ENCODE data around the gene SEMG1.

Gene SEMG1, protein sequence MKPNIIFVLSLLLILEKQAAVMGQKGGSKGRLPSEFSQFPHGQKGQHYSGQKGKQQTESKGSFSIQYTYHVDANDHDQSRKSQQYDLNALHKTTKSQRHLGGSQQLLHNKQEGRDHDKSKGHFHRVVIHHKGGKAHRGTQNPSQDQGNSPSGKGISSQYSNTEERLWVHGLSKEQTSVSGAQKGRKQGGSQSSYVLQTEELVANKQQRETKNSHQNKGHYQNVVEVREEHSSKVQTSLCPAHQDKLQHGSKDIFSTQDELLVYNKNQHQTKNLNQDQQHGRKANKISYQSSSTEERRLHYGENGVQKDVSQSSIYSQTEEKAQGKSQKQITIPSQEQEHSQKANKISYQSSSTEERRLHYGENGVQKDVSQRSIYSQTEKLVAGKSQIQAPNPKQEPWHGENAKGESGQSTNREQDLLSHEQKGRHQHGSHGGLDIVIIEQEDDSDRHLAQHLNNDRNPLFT

DNA sequence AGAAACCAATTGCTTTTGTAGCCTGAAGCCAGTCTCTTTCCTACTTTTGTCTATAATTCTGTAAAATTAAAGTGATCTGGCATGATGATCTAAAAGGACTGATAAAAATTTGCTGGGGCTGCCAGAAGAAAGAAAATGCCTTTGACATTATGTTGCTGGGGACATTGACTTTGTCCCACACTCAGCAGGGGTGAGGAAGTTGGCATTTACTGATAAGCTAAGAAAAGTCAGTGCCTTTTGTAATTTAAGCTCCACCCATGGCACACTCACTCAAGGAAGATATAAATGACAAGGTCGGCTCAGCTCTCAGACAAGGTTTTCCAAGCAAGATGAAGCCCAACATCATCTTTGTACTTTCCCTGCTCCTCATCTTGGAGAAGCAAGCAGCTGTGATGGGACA is at the start of gene SEMG1:
TSS of gene SEMG1 (plus strand) at position 309 of the 400 bp plus-strand sequence. CDS start at position 330, 21 bp downstream.
- peaks cover 4% of the 10 kb centered on the region for H3K4me1 ChIP-seq (ENCODE audit: insufficient read depth, low read length)
- H3K9me3 ChIP-seq (ENCODE audit: low read length) = no peaks in the 10 kb centered on the region
- H3K36me3 ChIP-seq (ENCODE audit: insufficient read depth, low read length) = no peaks in the 10 kb centered on the region
- no peaks in the 10 kb centered on the region for H3K27me3 ChIP-seq (ENCODE audit: insufficient read depth, low read length)
- H2AFZ ChIP-seq (ENCODE audit: low read depth, low read length) = no peak within 1 kb of the TSS
- no peak within 1 kb of the TSS for H3K4me3 ChIP-seq (ENCODE audit: low read length)

DNA sequence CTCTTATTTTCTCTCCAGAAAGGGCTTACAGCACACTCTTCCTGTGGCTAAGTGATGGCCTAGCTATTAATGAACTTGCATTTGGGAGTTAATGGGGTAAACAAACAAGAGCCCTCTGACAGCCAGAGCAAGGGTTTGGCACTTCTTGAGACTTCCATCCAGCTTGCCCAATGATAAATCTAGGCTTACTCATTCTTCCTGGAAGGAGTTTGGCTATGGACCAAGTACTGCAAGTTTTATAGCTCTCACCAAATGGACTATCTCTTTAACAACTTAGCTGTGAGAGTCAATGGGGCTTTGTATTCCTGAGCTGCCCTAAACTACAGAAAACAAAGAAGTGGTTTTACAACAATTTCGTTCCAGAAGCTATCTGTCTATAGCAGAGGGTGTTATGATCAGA is 48.9 kb upstream of the SEMG1 start:
- Histone ChIP-seq H3K36me3 (ENCODE audit: insufficient read depth, low read length) (no peaks in the 10 kb centered on the region), H3K4me1 (ENCODE audit: insufficient read depth, low read length) (no peaks in the 10 kb centered on the region), H3K9me3 (ENCODE audit: low read length) (peaks cover 2% of the 10 kb centered on the region), H3K27me3 (ENCODE audit: insufficient read depth, low read length) (no peaks in the 10 kb centered on the region), H2AFZ (ENCODE audit: low read depth, low read length) (no peak overlapping the region), H3K4me3 (ENCODE audit: low read length) (no peak overlapping the region)

DNA sequence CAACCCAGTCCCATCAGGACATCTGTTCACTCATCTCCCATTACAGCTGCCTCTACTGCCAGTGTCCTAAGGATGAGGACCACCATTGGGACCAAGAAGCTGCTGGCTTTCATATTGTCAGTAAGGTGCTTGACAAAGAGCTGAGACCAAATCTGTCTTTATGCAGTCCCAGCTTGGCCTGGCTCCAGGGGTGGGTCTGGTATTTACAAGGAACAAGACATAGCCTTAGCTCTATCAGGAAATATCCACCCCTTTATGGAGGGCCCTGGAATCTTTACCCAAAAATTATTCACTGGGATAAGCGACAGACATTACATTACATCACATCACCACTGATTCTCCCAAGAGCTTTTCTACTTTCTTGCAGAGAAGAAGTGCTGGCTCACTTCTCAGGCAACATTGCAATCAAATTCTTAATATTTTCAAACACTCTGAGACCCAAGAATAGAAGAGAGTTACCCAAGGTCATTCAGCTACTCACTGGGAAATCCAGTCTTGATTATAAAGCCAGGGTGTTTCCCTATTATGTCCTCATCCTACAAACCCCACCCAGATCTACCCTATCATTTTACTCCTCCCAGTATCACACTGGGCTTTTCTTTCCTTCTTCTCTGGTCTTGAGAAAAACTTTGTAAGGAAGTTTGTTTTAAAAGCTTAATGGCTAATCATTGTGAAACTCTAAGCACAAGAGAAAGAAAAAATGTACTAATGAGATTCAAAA is 43.6 kb upstream of the SEMG1 start:
- no peaks in the 10 kb centered on the region for H3K27me3 ChIP-seq (ENCODE audit: insufficient read depth, low read length)
- no peak overlapping the region for H2AFZ ChIP-seq (ENCODE audit: low read depth, low read length)
- peaks cover 2% of the 10 kb centered on the region for H3K9me3 ChIP-seq (ENCODE audit: low read length)
- H3K36me3 ChIP-seq (ENCODE audit: insufficient read depth, low read length) = no peaks in the 10 kb centered on the region
- no peaks in the 10 kb centered on the region for H3K4me1 ChIP-seq (ENCODE audit: insufficient read depth, low read length)
- H3K4me3 ChIP-seq (ENCODE audit: low read length) = no peak overlapping the region

DNA sequence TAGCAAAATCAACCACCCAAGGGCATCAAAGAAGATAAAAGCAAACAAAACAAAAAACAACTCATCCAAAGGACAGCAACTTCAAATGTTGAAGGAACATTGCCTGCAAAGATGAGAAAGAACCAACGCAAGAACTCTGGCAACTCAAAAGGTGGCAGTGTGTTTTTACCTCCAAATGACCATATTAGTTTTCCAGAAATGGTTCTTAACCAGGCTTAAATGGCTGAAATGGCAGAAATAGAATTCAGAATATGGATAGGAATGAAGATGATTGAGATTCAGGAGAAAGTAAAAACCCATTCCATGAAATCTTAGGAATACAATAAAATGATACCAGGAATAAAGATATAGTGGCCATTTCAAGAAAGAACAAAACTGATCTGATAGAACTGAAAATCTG is 41.9 kb upstream of the SEMG1 start:
- Histone ChIP-seq H3K4me3 (ENCODE audit: low read length) (no peak overlapping the region), H3K4me1 (ENCODE audit: insufficient read depth, low read length) (no peaks in the 10 kb centered on the region), H3K27me3 (ENCODE audit: insufficient read depth, low read length) (no peaks in the 10 kb centered on the region), H3K36me3 (ENCODE audit: insufficient read depth, low read length) (no peaks in the 10 kb centered on the region), H3K9me3 (ENCODE audit: low read length) (peaks cover 2% of the 10 kb centered on the region), H2AFZ (ENCODE audit: low read depth, low read length) (no peak overlapping the region)

DNA sequence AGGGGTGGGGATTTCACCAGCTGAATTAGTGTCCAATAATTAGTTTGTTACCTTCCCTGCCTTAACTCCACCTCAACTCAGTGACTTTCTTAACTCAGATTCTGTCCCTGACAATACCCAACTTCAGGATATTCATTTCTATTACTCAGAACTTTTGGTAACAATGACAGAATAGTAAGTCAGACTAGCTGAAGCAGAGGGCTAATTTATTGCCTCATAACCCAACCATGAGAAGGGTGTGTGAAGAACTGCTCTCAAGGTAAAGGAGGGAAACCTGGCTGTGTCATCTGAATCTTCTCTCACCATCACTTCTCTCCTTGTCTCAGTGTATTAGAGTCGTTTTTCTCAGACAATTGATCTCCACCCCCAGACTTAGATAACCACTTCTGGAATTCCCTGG is 33.3 kb upstream of the SEMG1 start:
- H3K9me3 ChIP-seq (ENCODE audit: low read length) = no peaks in the 10 kb centered on the region
- peaks cover 2% of the 10 kb centered on the region for H3K27me3 ChIP-seq (ENCODE audit: insufficient read depth, low read length)
- H3K4me1 ChIP-seq (ENCODE audit: insufficient read depth, low read length) = no peaks in the 10 kb centered on the region
- H3K36me3 ChIP-seq (ENCODE audit: insufficient read depth, low read length) = no peaks in the 10 kb centered on the region
- no peak overlapping the region for H2AFZ ChIP-seq (ENCODE audit: low read depth, low read length)
- H3K4me3 ChIP-seq (ENCODE audit: low read length) = no peak overlapping the region

DNA sequence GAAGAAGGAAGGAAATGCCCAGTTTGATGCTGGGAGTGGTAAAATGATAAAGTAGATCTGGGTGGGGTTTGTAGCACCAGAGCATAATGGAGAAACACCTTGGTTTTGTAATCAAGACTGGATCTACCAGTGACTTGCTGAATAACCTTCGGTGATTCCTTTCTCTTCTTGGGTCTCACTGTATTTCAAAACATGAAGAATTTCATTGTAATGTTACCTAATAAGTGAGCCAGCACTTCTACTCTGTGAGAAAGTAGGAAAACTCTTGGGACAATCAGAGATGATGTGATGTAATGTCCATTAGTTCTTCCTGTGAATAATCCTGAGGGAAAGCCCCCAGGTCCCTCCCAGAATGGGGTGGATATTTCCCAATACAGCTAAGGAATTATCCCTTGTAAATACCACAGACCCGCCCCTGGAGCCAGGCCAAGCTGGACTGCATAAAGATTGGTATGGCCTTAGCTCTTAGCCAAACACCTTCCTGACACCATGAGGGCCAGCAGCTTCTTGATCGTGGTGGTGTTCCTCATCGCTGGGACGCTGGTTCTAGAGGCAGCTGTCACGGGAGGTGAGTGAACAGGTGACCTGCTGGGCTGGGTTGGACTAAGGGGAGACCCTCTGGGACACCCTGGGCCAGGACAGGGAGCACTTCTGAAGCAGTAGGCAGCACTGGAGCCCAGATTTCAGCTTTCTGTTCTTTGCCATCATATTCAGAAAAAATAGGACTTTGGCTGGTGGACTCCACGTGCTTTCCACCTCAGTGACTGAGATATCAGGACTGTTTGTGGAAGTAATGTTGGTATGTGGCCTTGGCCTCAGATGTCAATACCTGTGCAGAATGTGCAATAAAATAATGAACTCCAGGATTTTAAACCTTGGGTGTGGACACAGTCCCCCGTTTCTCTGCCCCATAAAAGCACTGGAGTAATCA is 32.1 kb upstream of the SEMG1 start, which contains the start of gene PI3:
TSS of gene PI3 (plus strand) at position 469 of the 931 bp plus-strand sequence. CDS start at position 490, 21 bp downstream.
- Histone ChIP-seq H3K9me3 (ENCODE audit: low read length) (no peaks in the 10 kb centered on the region), H3K36me3 (ENCODE audit: insufficient read depth, low read length) (no peaks in the 10 kb centered on the region), H2AFZ (ENCODE audit: low read depth, low read length) (no peak within 1 kb of the TSS), H3K27me3 (ENCODE audit: insufficient read depth, low read length) (peaks cover 6% of the 10 kb centered on the region), H3K4me1 (ENCODE audit: insufficient read depth, low read length) (no peaks in the 10 kb centered on the region), H3K4me3 (ENCODE audit: low read length) (no peak within 1 kb of the TSS)

DNA sequence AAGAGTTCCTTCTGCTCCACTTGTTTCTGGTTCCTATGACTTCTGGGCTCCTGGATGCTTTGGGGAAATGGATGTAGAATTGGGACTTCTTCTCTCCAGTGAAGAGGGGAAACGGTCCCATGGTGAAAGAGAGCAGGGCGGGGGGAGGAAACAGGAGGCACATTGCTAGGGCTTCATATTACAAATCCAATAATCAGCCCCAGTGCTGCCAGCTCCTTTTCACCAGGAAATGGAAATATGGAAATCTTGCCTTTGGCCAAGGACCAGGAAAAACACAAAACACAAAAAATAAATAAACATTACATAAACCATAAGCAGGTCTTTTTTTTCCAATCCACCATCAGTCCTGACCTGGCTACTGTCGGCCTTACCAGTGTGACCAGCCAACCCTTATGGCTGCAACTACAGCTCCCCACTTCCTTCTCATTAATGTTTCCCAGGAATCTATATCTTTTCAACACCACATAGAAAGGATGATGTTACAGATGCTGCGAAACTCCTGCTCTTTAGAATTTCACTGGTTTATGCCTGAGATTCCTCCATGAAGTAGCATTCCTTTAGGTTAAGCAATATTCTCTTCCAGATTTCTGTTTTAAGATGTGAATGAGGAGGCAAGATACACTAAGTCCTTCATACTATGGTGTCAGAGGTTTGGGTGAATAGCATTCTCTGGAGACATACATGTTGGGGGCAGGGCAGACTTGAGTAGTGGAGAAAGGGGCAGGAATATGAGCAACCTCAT is 30.1 kb upstream of the SEMG1 start:
- H3K36me3 ChIP-seq (ENCODE audit: insufficient read depth, low read length) = no peaks in the 10 kb centered on the region
- no peaks in the 10 kb centered on the region for H3K9me3 ChIP-seq (ENCODE audit: low read length)
- peaks cover 6% of the 10 kb centered on the region for H3K27me3 ChIP-seq (ENCODE audit: insufficient read depth, low read length)
- H3K4me3 ChIP-seq (ENCODE audit: low read length) = no peak overlapping the region
- H3K4me1 ChIP-seq (ENCODE audit: insufficient read depth, low read length) = no peaks in the 10 kb centered on the region
- no peak overlapping the region for H2AFZ ChIP-seq (ENCODE audit: low read depth, low read length)

DNA sequence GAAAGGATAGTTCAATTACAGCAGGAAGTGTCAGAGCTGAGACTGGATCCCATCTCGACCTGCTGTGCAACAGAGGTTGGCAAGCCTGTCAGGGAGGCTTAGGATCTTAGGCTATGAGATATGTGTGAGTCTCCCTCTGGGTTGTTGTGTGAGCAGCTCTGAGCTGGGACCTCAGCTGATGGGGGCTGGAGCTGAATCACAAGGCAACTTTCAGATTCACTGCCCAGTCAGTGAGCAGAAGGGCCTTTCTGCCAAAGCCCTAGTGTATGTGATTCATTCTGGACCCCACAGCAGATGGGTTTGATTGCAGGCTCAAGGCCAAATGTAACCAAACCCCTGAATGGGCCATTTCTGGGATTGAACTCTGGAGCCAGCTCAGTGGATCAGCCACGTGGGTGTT is 27.7 kb upstream of the SEMG1 start:
- H3K36me3 ChIP-seq (ENCODE audit: insufficient read depth, low read length) = no peaks in the 10 kb centered on the region
- H3K9me3 ChIP-seq (ENCODE audit: low read length) = no peaks in the 10 kb centered on the region
- no peak overlapping the region for H2AFZ ChIP-seq (ENCODE audit: low read depth, low read length)
- no peak overlapping the region for H3K4me3 ChIP-seq (ENCODE audit: low read length)
- no peaks in the 10 kb centered on the region for H3K4me1 ChIP-seq (ENCODE audit: insufficient read depth, low read length)
- peaks cover 6% of the 10 kb centered on the region for H3K27me3 ChIP-seq (ENCODE audit: insufficient read depth, low read length)

DNA sequence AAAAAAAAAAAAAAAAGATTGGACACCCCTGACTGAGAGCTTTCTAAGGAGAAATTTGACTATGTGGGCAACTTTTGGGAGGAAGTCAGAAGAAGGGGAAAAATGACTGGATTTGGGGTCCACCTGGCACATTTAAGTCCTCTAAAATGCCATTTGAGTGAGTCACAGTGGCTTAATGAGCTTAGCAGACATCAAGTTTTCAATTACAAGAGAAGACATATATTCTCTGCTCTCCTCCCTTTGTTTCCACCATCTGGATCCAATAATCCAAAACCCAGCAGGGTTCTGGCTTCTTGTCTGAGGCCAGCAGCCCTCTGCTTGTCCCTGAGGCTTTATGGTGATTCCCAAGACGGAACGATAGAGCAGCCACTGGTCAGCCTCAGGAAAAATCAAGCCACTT is 25.2 kb upstream of the SEMG1 start:
- Histone ChIP-seq H3K36me3 (ENCODE audit: insufficient read depth, low read length) (no peaks in the 10 kb centered on the region), H2AFZ (ENCODE audit: low read depth, low read length) (no peak overlapping the region), H3K4me3 (ENCODE audit: low read length) (no peak overlapping the region), H3K4me1 (ENCODE audit: insufficient read depth, low read length) (no peaks in the 10 kb centered on the region), H3K9me3 (ENCODE audit: low read length) (no peaks in the 10 kb centered on the region), H3K27me3 (ENCODE audit: insufficient read depth, low read length) (peaks cover 6% of the 10 kb centered on the region)

DNA sequence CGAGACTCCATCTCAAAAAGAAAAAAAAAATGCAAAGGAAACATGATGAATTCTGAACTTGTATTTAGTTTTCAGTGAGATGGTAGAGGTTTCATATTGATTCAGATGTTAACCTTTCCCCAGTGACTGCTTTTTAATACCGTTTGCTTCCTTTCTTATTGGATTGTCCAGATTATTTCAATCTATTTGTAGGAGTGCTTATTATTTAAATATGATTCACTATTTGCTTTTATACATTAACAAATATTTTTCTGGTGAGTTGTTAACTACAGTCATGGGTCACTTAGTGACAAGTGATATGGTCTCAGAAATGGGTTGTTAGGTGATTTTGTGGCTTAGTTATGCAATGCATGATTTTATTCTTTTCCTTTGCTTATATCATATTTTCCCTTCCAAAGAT is 23.7 kb upstream of the SEMG1 start:
- no peaks in the 10 kb centered on the region for H3K9me3 ChIP-seq (ENCODE audit: low read length)
- H3K36me3 ChIP-seq (ENCODE audit: insufficient read depth, low read length) = no peaks in the 10 kb centered on the region
- peaks cover 3% of the 10 kb centered on the region for H3K27me3 ChIP-seq (ENCODE audit: insufficient read depth, low read length)
- no peak overlapping the region for H2AFZ ChIP-seq (ENCODE audit: low read depth, low read length)
- H3K4me3 ChIP-seq (ENCODE audit: low read length) = no peak overlapping the region
- peaks cover 3% of the 10 kb centered on the region for H3K4me1 ChIP-seq (ENCODE audit: insufficient read depth, low read length)

DNA sequence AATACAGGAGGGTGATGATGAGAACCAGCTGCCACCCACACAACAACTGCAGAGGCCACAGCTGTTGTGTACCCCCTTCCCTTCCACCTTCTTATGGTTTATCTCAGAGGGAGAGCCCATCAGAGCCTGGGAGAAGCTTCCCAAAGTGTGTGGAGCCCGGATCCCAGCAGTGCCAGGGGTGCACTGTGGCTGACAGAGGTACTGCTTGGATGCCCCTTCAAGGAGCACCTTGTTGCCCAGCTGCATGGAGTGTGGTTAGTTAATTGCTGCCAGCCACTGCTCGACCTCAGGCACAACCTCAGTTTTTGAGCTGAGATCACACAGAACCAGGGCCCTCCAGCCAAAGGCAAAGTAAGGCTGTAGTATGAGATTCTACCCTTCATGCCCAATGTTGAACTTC is 19.1 kb upstream of the SEMG1 start:
- Histone ChIP-seq H3K4me1 (ENCODE audit: insufficient read depth, low read length) (peaks cover 10% of the 10 kb centered on the region), H3K27me3 (ENCODE audit: insufficient read depth, low read length) (no peaks in the 10 kb centered on the region), H3K36me3 (ENCODE audit: insufficient read depth, low read length) (no peaks in the 10 kb centered on the region), H3K9me3 (ENCODE audit: low read length) (no peaks in the 10 kb centered on the region), H3K4me3 (ENCODE audit: low read length) (no peak overlapping the region), H2AFZ (ENCODE audit: low read depth, low read length) (no peak overlapping the region)

DNA sequence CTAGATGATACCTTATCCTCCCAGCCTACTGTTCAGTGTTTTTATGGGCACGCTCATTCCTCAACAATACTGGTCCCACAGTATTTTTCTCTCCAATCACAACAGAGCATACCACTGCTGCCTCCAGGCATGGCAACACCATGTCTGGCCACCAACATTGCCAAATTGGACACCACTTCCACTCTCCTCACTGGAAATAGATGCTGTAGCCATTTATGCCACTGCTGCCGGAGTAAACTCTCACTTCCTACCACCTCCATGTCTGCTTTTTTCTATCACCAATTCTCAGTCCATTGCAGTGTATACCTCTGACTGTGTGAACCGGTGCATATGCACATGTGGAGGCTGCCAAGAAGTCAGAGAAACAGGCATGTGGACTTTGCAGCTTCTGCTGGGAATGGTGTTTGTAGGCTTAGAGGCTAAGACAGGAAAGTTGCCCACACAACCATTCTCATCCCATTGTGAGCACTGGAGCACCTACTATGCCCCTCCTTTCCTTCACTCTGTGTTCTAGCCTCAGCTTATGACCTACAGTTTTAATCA is 17.7 kb upstream of the SEMG1 start:
- Histone ChIP-seq H3K4me3 (ENCODE audit: low read length) (no peak overlapping the region), H3K4me1 (ENCODE audit: insufficient read depth, low read length) (peaks cover 10% of the 10 kb centered on the region), H2AFZ (ENCODE audit: low read depth, low read length) (no peak overlapping the region), H3K36me3 (ENCODE audit: insufficient read depth, low read length) (no peaks in the 10 kb centered on the region), H3K27me3 (ENCODE audit: insufficient read depth, low read length) (no peaks in the 10 kb centered on the region), H3K9me3 (ENCODE audit: low read length) (no peaks in the 10 kb centered on the region)
